Measurements from ENCODE around the gene NLGN3.

DNA sequence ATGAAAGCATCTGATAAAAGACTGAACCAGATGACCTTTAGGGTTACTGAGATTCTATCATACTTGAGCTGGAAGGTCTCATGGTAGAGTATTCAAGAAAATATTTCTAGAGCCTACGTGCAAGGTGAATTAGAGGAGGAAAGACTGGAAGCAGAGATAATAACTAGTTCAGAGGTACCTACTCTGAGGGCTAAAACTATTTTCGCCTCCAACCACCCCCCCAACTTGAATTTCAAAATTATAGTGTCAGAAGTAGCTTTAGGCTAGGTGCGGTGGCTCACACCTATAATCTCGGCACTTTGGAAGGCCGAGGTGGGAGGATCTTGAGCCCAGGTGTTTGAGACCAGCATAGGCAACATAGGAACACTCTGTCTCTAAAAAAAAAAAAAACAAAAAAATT lies 30.9 kb downstream of the NLGN3 start:
- TF ChIP-seq, protein P1, sequence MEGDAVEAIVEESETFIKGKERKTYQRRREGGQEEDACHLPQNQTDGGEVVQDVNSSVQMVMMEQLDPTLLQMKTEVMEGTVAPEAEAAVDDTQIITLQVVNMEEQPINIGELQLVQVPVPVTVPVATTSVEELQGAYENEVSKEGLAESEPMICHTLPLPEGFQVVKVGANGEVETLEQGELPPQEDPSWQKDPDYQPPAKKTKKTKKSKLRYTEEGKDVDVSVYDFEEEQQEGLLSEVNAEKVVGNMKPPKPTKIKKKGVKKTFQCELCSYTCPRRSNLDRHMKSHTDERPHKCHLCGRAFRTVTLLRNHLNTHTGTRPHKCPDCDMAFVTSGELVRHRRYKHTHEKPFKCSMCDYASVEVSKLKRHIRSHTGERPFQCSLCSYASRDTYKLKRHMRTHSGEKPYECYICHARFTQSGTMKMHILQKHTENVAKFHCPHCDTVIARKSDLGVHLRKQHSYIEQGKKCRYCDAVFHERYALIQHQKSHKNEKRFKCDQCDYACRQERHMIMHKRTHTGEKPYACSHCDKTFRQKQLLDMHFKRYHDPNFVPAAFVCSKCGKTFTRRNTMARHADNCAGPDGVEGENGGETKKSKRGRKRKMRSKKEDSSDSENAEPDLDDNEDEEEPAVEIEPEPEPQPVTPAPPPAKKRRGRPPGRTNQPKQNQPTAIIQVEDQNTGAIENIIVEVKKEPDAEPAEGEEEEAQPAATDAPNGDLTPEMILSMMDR (IDR thresholded peaks at IDR 0.05; ENCODE audit: low read length): no peak
- TF ChIP-seq EZH2 (optimal IDR thresholded peaks at IDR 0.05; ENCODE audit: low read depth, low read length): no peak

All from MM.1S (cell line).